Measurements from ENCODE around the gene DNAJC12.

The DNAJC12 gene

GRCh38 chr10:67852761-67853160 is 14.8 kb upstream of the DNAJC12 start:
- Histone ChIP-seq H3K36me3 (replicated peaks; ENCODE audit: insufficient read depth, low read length) (no peaks in the 10 kb centered on the region), H3K9me3 (replicated peaks; ENCODE audit: insufficient read depth, low read length) (no peaks in the 10 kb centered on the region), H3K4me1 (ENCODE audit: low read length) (no peaks in the 10 kb centered on the region), H3K4me3 (ENCODE audit: low read length) (no peak overlapping the region), H2AFZ (ENCODE audit: low read length) (no peak overlapping the region), H3K9ac (ENCODE audit: low read length) (no peak overlapping the region), H3K27ac (ENCODE audit: low read length) (no peak overlapping the region), H3K4me2 (ENCODE audit: low read depth, low read length) (no peak overlapping the region), H3K27me3 (replicated peaks; ENCODE audit: insufficient read depth, low read length) (no peaks in the 10 kb centered on the region), H3F3A (ENCODE audit: insufficient read depth, low read length) (no peaks in the 10 kb centered on the region), H3K79me2 (ENCODE audit: low read length) (no peaks in the 10 kb centered on the region), H4K20me1 (ENCODE audit: insufficient read depth, low read length) (no peaks in the 10 kb centered on the region), H3K9me2 (replicated peaks; ENCODE audit: insufficient read depth, low read length) (no peaks in the 10 kb centered on the region)
- no peak for DNase-seq
- TF ChIP-seq EZH2phosphoT487 (IDR thresholded peaks at IDR 0.05; ENCODE audit: low read length) = no peak
- TF ChIP-seq EZH2 (optimal IDR thresholded peaks at IDR 0.05; ENCODE audit: low read depth, low read length) = no peak
- no peak for TF ChIP-seq CTCF (IDR thresholded peaks at IDR 0.05; ENCODE audit: low read length)

- no peak for DNase-seq
- H3K27me3 ChIP-seq (replicated peaks; ENCODE audit: insufficient read depth, low read length) = no peaks in the 10 kb centered on the region
- no peak for TF ChIP-seq CTCF (IDR thresholded peaks at IDR 0.05; ENCODE audit: low read length)
- TF ChIP-seq EZH2phosphoT487 (IDR thresholded peaks at IDR 0.05; ENCODE audit: low read length) = no peak
- TF ChIP-seq EZH2 (optimal IDR thresholded peaks at IDR 0.05; ENCODE audit: low read depth, low read length) = no peak
- H3K4me2 ChIP-seq (ENCODE audit: low read depth, low read length) = no peak overlapping the region
- no peaks in the 10 kb centered on the region for H4K20me1 ChIP-seq (ENCODE audit: insufficient read depth, low read length)
- H3K36me3 ChIP-seq (replicated peaks; ENCODE audit: insufficient read depth, low read length) = no peaks in the 10 kb centered on the region
- no peaks in the 10 kb centered on the region for H3K79me2 ChIP-seq (ENCODE audit: low read length)
- no peaks in the 10 kb centered on the region for H3K9me3 ChIP-seq (replicated peaks; ENCODE audit: insufficient read depth, low read length)
- H3K9ac ChIP-seq (ENCODE audit: low read length) = no peak overlapping the region
- no peak overlapping the region for H2AFZ ChIP-seq (ENCODE audit: low read length)
- H3K9me2 ChIP-seq (replicated peaks; ENCODE audit: insufficient read depth, low read length) = no peaks in the 10 kb centered on the region
- no peak overlapping the region for H3K27ac ChIP-seq (ENCODE audit: low read length)
- no peak overlapping the region for H3K4me3 ChIP-seq (ENCODE audit: low read length)
- no peaks in the 10 kb centered on the region for H3K4me1 ChIP-seq (ENCODE audit: low read length)
- H3F3A ChIP-seq (ENCODE audit: insufficient read depth, low read length) = no peaks in the 10 kb centered on the region
Measured at GRCh38 chr10:67851186-67851585, 13.2 kb upstream of the DNAJC12 start.

DNA sequence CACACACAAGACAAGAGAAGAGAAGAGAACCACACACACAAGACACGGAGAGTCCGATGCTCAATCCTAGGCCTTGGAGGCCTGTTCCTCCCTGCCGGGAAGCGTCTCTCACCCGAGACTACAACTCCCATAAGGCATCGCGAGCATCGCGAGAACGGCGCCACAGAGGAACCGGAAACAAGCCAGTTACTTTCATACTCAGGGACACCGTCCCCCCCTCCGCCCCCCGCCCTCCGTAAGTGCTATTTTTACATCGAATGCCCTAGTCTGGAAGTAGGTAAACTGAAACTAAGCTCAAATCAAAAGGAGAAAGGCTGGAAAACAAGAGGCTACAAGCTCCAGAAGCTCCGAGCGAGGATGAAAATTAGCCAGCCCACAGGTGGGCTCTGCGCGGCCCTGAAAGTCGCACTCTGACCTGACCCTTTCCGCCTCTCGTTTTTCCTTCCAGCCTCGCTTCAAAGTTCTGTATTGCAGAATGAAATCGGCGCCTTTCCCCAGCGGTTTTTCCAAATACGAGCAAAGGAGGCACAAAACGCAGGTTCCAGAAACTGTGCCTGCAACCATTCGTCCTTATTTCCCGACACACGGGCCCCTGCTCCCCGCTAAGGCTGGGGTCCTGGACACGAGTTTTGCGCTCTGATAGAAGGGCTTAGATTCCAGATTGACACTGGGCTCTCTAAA is 11.5 kb upstream of the DNAJC12 start:
- no peaks in the 10 kb centered on the region for H3K79me2 ChIP-seq (ENCODE audit: low read length)
- no peaks in the 10 kb centered on the region for H4K20me1 ChIP-seq (ENCODE audit: insufficient read depth, low read length)
- H3K9me3 ChIP-seq (replicated peaks; ENCODE audit: insufficient read depth, low read length) = no peaks in the 10 kb centered on the region
- H3K4me1 ChIP-seq (ENCODE audit: low read length) = no peaks in the 10 kb centered on the region
- H3K4me2 ChIP-seq (ENCODE audit: low read depth, low read length) = peak overlapping the region; percentile 90
- H3K4me3 ChIP-seq (ENCODE audit: low read length) = peak overlapping the region; percentile 66
- DNase-seq = peak; percentile 93
- peak overlapping the region; percentile 63 for H3K9ac ChIP-seq (ENCODE audit: low read length)
- H3K27ac ChIP-seq (ENCODE audit: low read length) = peak overlapping the region; percentile 25; the same call in 1 of the 2 replicates
- H3F3A ChIP-seq (ENCODE audit: insufficient read depth, low read length) = no peaks in the 10 kb centered on the region
- H2AFZ ChIP-seq (ENCODE audit: low read length) = peak overlapping the region; percentile 90
- TF ChIP-seq EZH2phosphoT487 (IDR thresholded peaks at IDR 0.05; ENCODE audit: low read length) (no peak), EZH2 (optimal IDR thresholded peaks at IDR 0.05; ENCODE audit: low read depth, low read length) (no peak), CTCF (IDR thresholded peaks at IDR 0.05; ENCODE audit: low read length) (no peak)
- H3K9me2 ChIP-seq (replicated peaks; ENCODE audit: insufficient read depth, low read length) = no peaks in the 10 kb centered on the region
- no peaks in the 10 kb centered on the region for H3K27me3 ChIP-seq (replicated peaks; ENCODE audit: insufficient read depth, low read length)
- no peaks in the 10 kb centered on the region for H3K36me3 ChIP-seq (replicated peaks; ENCODE audit: insufficient read depth, low read length)
